Measurements from ENCODE around the gene CYP26B1. TPM values are rescaled to one million over a fixed set of nuclear protein-coding genes. Genes with fewer than 3 reads are reported as not detected.

The CYP26B1 gene
- total RNA-seq, 4 donors from 2014 or later, result 1.8 to 4.8 (median 2.3) TPM

DNA sequence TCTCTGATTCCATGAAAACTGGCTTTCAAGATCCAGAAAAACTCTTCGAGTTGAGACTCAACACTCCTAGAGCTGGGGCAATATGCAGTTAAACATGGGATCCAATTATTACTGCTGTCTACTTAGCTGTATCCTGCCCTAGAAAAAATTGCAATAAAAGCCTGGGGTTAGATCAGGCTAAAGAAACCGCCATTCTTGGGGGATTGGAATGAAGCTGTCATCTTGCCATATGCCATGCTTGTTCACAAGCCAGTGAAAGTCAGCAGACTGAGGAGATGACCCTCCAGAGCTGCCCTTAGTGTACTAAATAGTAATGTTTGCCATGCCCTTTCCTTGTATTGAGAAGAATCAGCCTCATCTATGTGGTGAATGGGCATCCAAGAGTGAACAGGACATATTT lies 30.9 kb upstream of the CYP26B1 start:
- in situ Hi-C loops (cut with MboI; ENCODE audit: low sequenced_read_pairs in 4 of 4), result no loop called here
- TF ChIP-seq POLR2A (IDR thresholded peaks at IDR 0.05), result no peak
- TF ChIP-seq, protein P1, sequence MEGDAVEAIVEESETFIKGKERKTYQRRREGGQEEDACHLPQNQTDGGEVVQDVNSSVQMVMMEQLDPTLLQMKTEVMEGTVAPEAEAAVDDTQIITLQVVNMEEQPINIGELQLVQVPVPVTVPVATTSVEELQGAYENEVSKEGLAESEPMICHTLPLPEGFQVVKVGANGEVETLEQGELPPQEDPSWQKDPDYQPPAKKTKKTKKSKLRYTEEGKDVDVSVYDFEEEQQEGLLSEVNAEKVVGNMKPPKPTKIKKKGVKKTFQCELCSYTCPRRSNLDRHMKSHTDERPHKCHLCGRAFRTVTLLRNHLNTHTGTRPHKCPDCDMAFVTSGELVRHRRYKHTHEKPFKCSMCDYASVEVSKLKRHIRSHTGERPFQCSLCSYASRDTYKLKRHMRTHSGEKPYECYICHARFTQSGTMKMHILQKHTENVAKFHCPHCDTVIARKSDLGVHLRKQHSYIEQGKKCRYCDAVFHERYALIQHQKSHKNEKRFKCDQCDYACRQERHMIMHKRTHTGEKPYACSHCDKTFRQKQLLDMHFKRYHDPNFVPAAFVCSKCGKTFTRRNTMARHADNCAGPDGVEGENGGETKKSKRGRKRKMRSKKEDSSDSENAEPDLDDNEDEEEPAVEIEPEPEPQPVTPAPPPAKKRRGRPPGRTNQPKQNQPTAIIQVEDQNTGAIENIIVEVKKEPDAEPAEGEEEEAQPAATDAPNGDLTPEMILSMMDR (IDR thresholded peaks at IDR 0.05 in 4 of 5, conservative IDR thresholded peaks at IDR 0.05 in 1 of 5), result no peak
- intact Hi-C loops (cut with DNase I; ENCODE audit: low total_unique reads), result no loop called here

DNA sequence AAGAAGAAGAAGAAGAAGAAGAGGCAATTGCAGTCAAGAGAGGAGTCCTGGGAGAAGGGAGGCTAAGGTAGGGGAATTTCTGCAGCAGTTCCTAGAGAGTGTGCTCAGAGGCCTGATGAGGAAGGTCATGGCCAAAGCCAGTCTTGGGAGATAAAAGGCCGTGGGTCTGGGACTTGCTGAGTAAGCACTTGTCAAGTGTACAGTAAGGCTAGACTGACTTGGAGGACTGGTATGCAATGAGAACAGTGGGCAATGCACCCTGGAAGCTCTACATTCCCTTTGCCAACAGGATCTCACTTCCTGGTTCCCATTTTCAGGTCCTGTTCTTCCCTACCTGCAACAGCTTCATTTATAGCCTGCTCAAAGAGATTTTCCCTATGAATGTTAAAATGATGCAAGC lies 28.6 kb upstream of the CYP26B1 start:
- H3K4me3 ChIP-seq, result no peak overlapping the region

More for the DNA sequence above, 30.9 kb upstream of the CYP26B1 start:
- Histone ChIP-seq H3K9me3 (no peaks in the 10 kb centered on the region), H3K4me3 (no peak overlapping the region), H3K36me3 (peaks cover 0 to 20% of the 10 kb centered on the region in 2 donors), H3K27ac (no peak overlapping the region), H3K4me1 (peaks cover 0 to 4% of the 10 kb centered on the region in 2 donors), H3K27me3 (no peaks in the 10 kb centered on the region)
- DNase-seq, result no peak
- no peak for ATAC-seq

DNA sequence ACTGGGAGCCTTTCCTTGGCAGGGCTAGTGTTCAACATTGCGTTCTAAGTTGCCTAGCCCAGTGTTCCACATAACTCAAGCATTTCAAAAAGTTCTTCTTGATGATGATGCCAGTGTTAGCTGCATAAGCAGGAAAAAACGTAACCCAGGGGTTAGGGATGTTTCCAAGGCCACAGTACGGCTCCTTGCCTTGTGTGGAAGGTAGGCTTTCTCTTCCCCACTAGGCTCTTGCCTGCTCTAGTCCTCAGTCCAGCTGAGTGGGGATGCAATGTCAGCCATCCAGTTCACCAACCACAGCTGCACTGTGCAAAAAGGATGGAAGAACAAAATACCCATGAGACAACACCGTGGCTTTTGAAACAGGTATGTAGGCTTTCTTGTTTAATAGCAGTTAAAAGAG lies 28.0 kb upstream of the CYP26B1 start:
- TF ChIP-seq POLR2A (IDR thresholded peaks at IDR 0.05), result no peak
- TF ChIP-seq, protein P1 (IDR thresholded peaks at IDR 0.05 in 4 of 5, conservative IDR thresholded peaks at IDR 0.05 in 1 of 5), result no peak
- in situ Hi-C loops (cut with MboI; ENCODE audit: low sequenced_read_pairs in 4 of 4) (no loop called here), intact Hi-C loops (cut with DNase I; ENCODE audit: low total_unique reads) (no loop called here)
- DNase-seq, result no peak
- Histone ChIP-seq H3K36me3 (peaks cover 0 to 20% of the 10 kb centered on the region in 2 donors), H3K4me3 (no peak overlapping the region), H3K9me3 (no peaks in the 10 kb centered on the region), H3K27ac (no peak overlapping the region), H3K4me1 (no peaks in the 10 kb centered on the region), H3K27me3 (no peaks in the 10 kb centered on the region)
- ATAC-seq, result no peak

More for the DNA sequence above, 28.6 kb upstream of the CYP26B1 start:
- no peak for ATAC-seq
- in situ Hi-C loops (cut with MboI; ENCODE audit: low sequenced_read_pairs in 4 of 4), result no loop called here
- TF ChIP-seq, protein P1 (IDR thresholded peaks at IDR 0.05 in 4 of 5, conservative IDR thresholded peaks at IDR 0.05 in 1 of 5), result no peak
- no peak for TF ChIP-seq POLR2A (IDR thresholded peaks at IDR 0.05)
- Histone ChIP-seq H3K4me1 (no peaks in the 10 kb centered on the region), H3K36me3 (peaks cover 0 to 20% of the 10 kb centered on the region in 2 donors), H3K27me3 (no peaks in the 10 kb centered on the region), H3K9me3 (no peaks in the 10 kb centered on the region), H3K27ac (no peak overlapping the region)
- intact Hi-C loops (cut with DNase I; ENCODE audit: low total_unique reads), result no loop called here
- DNase-seq, result no peak

DNA sequence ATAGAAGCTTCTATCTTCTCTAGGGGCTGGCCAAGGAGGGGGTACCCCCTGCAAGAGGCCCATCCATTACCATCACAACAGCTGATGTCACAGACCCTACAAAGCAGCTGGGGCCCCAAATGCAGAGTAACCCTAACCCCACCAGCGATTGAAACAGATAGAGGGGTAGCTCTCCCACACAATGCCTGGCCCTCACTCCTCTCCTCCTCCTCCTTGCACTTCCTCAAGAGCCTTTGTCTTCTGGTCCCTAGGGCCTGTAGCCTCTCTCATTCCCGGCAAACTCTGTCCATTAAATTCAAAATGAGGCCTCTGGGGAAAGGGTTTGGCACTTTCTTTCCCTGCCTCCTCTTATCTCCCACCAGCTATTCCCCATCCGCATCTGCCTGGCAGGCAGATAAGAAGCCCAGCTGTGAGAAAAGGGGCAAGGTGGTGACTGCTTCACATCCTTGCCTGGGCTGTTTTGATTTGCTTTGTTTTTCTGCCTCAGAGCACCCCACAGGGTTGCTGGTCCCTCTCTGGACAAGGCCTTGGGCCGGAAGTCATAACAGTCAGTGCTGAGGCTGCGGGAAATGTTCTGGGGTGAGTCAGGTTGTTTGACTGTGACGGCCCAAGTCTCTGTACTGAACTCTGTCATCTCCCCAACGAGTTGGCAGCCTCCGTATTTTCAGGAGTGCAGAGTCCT lies 26.1 kb upstream of the CYP26B1 start:
- H3K27ac ChIP-seq, result no peak overlapping the region
- no peaks in the 10 kb centered on the region for H3K27me3 ChIP-seq
- H3K4me3 ChIP-seq, result no peak overlapping the region
- peaks cover 0 to 19% of the 10 kb centered on the region in 2 donors for H3K36me3 ChIP-seq
- no peak for TF ChIP-seq POLR2A (IDR thresholded peaks at IDR 0.05)
- TF ChIP-seq, protein P1 (IDR thresholded peaks at IDR 0.05 in 4 of 5, conservative IDR thresholded peaks at IDR 0.05 in 1 of 5), result no peak
- H3K9me3 ChIP-seq, result no peaks in the 10 kb centered on the region
- no peak for DNase-seq
- H3K4me1 ChIP-seq, result no peaks in the 10 kb centered on the region
- in situ Hi-C loops (cut with MboI; ENCODE audit: low sequenced_read_pairs in 4 of 4), result loop anchor here (25.0 kb wide), 3 partner anchors 361 to 564 kb away; no protein-coding TSS in a partner anchor
- ATAC-seq, result no peak
- intact Hi-C loops (cut with DNase I; ENCODE audit: low total_unique reads), result no loop called here
